ENCODE data around the gene GBX2. TPM values are rescaled to one million over a fixed set of nuclear protein-coding genes. Genes with fewer than 3 reads are reported as not detected.

Gene GBX2
- total RNA-seq, 1 experiment from 2014 or later, result 0.31 TPM

DNA sequence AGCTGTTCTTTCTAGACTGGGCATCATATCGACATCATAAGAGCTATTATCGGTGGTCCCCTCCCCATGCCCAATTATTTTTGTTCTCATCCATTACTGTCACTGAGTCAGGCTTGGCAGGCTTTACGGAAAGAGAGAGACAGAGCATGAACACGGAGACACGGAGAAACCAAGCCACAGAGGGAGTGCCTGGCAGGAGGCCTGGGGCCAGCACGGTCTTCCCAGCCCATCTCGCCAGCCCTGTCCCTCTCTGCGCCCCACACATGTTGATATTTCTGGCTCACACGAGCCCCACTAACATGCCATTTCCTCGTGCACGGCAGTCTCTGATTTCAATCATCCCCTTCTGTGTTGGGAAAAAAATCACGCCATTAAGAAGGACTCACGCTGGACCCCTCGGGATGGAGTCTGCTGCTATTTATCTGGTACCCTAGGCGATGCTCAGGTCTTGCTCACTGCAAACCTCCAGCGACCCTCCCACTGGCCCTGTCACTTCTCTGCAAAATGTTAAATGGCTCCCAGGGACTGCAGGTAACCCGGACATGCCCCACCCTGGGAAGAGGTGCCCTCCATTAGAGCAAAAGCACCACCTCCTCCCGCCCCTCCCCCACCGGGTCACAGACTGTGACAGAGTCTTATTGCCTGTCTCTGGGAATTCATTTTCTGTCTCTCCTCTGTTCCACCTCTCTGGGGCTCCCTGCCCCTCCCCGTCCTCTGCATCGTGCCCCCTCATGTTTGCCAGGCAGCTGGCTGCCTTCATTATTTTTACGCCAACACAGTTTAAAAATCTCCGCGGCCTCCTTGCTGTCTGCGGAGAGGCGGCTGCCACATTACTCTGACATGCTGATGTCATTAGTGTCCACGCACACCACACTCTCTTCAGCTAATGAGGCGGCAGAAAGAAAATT is 40.1 kb upstream of the GBX2 start:
- Histone ChIP-seq H3K9me3 (ENCODE audit: control insufficient read depth, low read depth, low read length) (no peaks in the 10 kb centered on the region), H3K4ac (ENCODE audit: low read depth, low read length) (no peak overlapping the region), H4K91ac (ENCODE audit: insufficient read length, low read depth, low read length) (no peak overlapping the region), H3K4me1 (ENCODE audit: insufficient read depth, low read length) (no peaks in the 10 kb centered on the region), H3K18ac (ENCODE audit: insufficient read length, low read depth, low read length) (no peak overlapping the region), H2AFZ (ENCODE audit: low read length) (no peak overlapping the region), H4K8ac (replicated peaks; ENCODE audit: insufficient read length, low read depth, low read length) (no peak overlapping the region), H3K9ac (ENCODE audit: extremely low read depth, insufficient read length, low read length) (no peak overlapping the region), H3K79me1 (ENCODE audit: insufficient read depth, low read depth, low read length, poor library complexity, severe bottlenecking) (no peaks in the 10 kb centered on the region), H2BK20ac (ENCODE audit: low read depth, low read length, poor library complexity, severe bottlenecking) (no peak overlapping the region), H2AK5ac (ENCODE audit: insufficient read length, low read length) (no peak overlapping the region), H2BK15ac (ENCODE audit: low read depth, low read length) (no peak overlapping the region), H3T11ph (ENCODE audit: low read length) (no peak overlapping the region), H4K5ac (ENCODE audit: insufficient read length, low read depth, low read length) (no peak overlapping the region), H2BK5ac (ENCODE audit: insufficient read length, low read length) (no peak overlapping the region), H4K20me1 (ENCODE audit: control insufficient read depth, insufficient read depth, insufficient read length) (no peaks in the 10 kb centered on the region), H3K23me2 (ENCODE audit: insufficient read length, low read depth, low read length, poor library complexity, severe bottlenecking) (no peaks in the 10 kb centered on the region), H3K56ac (ENCODE audit: insufficient read length, low read depth, low read length) (no peak overlapping the region), H3K23ac (ENCODE audit: insufficient read length, low read depth, low read length) (no peak overlapping the region), H3K27me3 (ENCODE audit: insufficient read depth, low read length) (no peaks in the 10 kb centered on the region), H3K27ac (ENCODE audit: insufficient read length, low read depth, low read length) (no peak overlapping the region), H3K79me2 (ENCODE audit: insufficient read depth, low read length) (no peaks in the 10 kb centered on the region), H3K14ac (ENCODE audit: insufficient read depth, low read length) (no peak overlapping the region), H3K4me2 (ENCODE audit: insufficient read depth, insufficient read length, low read length) (no peak overlapping the region), H2BK120ac (ENCODE audit: low read depth, low read length, poor library complexity, severe bottlenecking) (no peak overlapping the region), H2BK12ac (ENCODE audit: insufficient read length, low read depth, low read length) (no peak overlapping the region)
- Mint-ChIP-seq H3K4me1 (peaks cover 10 to 12% of the 10 kb centered on the region in 2 experiments; a peak in 3 of 4 replicates), H3K27ac (peak overlapping the region in 1 of 3 experiments; percentile 2; a peak in 1 of 7 replicates), H3K36me3 (ENCODE audit: insufficient read depth in 1 of 3, low read depth in 3 of 3) (no peaks in the 10 kb centered on the region; a peak in 1 of 7 replicates), H3K27me3 (ENCODE audit: low read depth) (peaks cover 4% of the 10 kb centered on the region), H3K4me3 (no peak overlapping the region), H3K9me3 (peaks cover 0 to 3% of the 10 kb centered on the region in 2 experiments; a peak in 4 of 5 replicates)
- WGBS (ENCODE audit: extremely low coverage, insufficient read length, low lambda C conversion rate), result no CpG with 5 or more reads among the region's 28 CpGs
- no peak for DNase-seq
- TF ChIP-seq, protein P1, sequence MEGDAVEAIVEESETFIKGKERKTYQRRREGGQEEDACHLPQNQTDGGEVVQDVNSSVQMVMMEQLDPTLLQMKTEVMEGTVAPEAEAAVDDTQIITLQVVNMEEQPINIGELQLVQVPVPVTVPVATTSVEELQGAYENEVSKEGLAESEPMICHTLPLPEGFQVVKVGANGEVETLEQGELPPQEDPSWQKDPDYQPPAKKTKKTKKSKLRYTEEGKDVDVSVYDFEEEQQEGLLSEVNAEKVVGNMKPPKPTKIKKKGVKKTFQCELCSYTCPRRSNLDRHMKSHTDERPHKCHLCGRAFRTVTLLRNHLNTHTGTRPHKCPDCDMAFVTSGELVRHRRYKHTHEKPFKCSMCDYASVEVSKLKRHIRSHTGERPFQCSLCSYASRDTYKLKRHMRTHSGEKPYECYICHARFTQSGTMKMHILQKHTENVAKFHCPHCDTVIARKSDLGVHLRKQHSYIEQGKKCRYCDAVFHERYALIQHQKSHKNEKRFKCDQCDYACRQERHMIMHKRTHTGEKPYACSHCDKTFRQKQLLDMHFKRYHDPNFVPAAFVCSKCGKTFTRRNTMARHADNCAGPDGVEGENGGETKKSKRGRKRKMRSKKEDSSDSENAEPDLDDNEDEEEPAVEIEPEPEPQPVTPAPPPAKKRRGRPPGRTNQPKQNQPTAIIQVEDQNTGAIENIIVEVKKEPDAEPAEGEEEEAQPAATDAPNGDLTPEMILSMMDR (conservative IDR thresholded peaks at IDR 0.05), result no peak
